NCI-H226 (cell line): ENCODE results near the gene GNAI1.

Experiments used
- DNase-seq: peaks from one replicate; pipeline ENCODE4 v3.0.0-alpha.2; 2015

GNAI1 gene

DNA sequence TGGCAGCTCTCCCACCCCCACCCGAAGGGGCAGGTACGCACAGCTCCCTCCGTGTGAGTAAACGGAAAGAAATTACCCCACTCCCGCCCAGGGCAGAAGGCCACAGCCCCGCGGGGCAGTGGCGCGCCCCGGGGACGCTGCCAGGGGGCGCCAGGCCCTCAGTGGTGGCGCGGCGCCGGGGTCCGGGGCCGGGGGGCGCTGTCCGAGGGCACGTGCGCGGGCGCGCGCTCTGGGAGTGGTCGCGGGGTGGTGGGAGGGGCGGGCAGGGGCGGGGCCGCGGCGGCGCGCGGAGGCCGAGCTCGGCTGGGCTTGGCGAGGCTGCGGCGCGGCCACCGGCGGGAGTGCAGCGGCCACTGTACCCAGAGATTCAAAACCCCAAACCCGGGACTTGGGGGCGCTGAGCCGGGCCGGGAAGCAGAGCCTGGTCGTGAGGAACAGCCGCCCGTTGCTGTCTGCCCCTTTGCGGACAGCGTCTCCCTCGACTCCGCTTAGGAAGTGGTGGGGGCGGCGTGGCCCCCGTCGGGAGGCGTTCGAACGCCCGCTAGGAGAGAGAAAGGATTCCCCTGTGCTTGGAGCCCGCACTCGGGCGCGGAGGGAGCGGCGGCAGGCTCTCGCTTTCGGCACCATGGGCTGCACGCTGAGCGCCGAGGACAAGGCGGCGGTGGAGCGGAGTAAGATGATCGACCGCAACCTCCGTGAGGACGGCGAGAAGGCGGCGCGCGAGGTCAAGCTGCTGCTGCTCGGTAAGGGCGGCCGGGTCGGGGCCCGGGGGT lies at the start of gene GNAI1:
Gene GNAI1 (plus strand): TSS at position 296 of the 773 bp plus-strand sequence. CDS start 330 bp downstream, at position 626.
- DNase-seq, result peak; percentile 93

DNA sequence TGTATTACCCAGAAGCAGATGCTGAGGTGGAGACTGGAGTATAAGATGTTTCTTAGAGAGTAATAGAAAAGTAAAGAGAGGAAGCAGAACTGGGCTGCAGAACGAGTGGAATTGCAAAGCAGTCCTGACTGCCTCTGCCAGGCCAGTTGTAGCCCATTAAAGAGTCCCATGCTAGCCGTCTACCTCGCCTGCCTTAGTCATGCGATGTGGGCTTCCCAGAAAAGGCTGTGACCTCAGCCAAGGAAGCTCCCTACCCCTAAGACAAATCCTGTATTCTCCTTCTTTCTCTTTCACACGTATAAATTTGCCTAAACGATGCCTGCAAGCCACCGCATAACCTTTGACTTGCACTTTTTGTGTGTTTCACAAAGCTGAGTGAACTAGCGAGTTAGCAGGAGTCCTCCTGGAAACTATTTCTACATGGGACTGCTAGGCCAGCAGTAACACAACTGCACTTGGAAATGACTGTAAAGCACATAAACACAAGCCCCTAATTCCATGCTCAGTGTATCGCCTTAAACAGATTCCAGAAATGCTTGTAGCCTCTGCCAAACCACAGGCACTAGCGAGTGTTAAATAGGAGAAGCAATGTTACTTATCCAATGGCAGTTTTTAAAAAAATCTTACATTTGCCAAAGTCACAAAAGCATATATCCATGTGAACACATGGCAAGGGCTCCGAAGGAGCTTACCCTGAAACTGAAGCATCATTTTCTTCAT lies 47.4 kb upstream of the GNAI1 start:
- DNase-seq, result peak; percentile 68

DNA sequence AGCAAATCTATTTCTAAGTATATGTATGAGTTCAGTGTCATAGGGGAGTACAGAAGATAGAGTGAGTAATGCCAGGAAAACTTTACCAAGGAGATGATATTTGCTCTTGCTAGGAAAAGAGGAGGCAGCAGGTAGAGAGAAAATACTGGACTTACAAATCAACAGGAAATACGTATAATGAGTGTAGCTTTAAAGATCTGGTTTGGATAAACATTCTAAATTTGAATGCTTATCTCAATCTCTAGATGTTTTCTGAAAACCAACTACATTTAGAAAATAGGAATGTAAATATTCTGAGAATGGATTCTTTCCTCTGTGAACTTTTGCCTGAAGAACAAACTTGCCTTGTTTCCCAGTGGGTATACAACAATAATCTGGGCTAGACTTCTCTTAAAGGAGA lies 46.9 kb upstream of the GNAI1 start:
- peak; percentile 65 for DNase-seq

DNA sequence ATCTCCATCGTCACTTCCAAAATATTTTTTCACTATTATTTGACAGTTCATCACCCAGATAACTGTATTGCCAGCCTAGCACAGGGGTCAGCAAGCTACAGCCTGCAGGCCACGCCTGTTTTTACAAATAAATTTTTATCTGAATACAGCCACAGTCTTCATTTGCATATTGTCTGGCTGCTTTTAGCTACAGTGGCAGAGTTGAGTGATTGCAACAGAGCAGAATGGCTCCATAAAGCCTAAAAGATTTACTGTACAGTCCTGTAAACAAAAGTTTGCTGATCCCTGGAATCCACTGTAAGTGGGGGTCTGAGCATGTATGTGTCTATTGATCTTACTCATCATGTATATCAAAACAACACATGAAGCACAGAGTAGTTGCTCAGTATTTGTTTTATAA lies 45.9 kb upstream of the GNAI1 start:
- no peak for DNase-seq

DNA sequence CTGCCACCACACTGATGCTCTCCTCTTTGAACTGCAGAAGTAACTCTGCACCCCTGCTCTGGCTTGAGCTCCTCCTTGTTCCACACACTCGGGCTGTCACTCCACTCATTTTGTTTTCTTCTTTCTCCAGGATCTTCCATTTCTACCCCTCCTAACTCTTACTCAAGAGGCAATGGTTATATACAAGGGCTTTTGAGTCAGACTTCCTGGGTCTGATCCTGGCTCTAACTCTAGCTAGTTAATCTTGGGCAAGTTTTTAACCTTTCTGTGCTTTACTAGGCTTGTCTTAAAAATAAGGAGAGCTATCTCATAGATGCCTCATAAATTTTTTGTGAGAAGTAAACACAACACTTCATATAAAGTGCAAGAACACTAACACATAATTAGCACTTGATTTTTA lies 45.3 kb upstream of the GNAI1 start:
- peak; percentile 42 for DNase-seq

DNA sequence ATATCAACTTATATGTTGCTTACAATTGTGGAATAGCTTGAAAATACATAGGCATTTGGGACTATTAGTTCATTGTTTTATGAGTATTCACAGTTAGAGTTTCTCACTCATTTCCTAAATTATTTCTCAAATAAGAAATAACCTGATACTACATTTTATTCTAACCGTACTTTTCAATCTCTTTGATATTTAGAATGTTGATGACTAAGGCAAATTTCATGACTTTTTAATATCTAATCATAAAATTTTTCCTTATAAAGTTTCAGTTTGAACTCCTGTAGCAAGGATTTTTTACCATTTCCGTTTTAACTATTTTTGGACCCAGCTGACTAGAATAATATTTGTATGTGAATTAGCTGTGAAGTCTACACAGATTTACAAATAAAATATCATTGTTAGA lies 41.3 kb upstream of the GNAI1 start:
- DNase-seq, result no peak

DNA sequence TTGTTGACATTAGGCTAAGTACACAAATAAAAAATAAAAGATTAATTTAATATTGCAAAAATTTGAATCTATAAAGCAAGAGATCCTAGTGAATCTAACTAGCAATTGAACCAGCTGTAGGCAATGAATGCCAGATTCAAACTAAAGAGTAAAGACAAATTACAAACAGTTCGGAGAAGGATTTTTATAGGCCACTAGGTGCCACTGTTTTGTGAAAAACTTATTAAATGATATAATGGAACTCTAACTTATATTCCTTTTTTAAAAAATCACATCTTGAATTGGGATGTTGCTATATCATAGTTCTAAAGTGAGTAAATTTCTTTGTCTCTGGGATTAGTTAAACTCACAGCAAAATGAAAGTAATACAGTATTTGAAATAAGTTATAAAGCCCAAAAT lies 39.1 kb upstream of the GNAI1 start:
- no peak for DNase-seq

DNA sequence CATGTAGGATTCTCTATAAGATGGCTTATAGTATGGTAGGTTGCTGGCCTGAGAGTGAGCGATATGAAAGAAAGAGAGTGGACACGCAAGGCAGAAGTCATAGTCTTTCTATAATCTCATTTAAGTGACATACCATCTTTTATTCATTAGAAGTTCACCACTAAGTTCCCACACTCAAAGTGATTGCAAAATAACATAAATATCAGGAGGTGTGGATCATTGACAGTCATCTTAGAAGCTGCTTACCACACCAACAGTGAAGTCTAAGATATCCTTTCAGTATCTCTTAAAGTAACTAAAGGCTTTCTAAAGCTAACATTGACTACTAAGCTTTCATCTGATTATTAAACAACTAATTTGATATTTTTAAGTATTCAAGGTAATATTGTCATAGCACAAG lies 36.9 kb upstream of the GNAI1 start:
- DNase-seq, result no peak

DNA sequence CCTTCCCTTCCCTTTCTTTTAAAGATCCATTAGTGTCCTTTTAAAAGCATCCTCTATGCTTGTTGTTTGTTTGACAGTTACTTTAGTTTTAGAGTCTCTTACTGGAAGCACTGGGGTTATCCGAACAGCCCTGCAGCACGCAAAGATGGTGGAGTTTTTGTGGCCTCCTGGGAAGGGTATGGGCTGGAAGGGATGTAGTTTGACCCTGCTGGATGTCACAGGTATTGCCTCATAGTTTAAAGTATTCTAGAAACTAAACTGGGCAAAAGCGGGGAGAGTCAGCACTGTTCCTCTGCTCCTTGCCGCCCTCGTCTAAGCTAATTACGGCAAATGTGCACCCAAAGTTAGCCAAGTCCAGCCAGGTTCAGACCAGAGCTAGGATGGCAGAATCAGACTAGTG lies 35.8 kb upstream of the GNAI1 start:
- no peak for DNase-seq

DNA sequence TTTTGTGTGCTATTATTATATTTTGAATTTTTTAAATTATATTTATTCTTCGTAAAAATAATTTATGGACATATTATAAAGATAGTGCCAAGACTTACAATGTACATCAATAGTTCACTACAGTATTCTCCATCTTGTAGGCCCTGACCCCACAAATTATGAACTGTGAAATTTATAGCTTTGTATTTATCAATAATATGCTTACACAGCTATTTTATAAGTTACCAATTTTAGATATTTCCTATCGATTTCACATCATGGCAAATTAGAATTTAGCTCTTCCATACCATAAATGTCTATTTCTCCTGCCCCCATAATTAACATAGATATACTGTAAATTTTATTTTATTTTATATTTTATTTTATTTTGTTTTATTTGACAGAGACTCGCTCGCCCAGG lies 34.4 kb upstream of the GNAI1 start:
- no peak for DNase-seq

DNA sequence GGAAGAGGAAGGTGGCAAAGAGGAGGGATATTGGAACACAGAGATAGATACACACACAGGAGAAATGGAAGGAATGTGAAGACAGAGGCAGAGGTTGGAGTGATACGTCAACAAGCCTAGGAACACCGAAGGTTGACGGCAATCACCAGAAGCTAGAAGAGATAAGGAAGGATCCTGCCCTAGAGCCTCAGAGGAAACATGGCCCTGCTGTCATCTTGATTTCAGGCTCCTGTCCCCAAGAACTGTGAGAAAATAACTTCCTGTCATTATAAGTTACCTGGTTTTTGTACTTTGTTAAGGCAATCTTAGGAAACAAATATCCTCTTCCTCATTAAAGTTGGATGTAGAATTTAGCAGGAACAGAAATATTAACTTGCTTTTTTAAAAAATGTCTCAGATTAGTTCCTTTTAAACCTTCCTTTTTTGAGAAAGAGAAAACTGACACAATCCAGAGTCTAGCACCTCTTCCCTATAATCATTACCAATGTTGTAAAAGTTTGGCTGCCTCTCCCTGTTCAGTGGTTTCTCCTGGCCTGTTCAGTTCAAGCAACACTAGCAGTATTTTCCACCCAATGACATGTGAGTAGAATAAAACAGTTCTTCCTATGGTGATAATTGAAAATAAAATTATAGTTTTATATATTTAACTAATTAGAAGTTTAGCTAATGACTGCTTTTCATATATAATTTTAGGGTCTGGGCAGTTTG lies 28.8 kb upstream of the GNAI1 start:
- no peak for DNase-seq

DNA sequence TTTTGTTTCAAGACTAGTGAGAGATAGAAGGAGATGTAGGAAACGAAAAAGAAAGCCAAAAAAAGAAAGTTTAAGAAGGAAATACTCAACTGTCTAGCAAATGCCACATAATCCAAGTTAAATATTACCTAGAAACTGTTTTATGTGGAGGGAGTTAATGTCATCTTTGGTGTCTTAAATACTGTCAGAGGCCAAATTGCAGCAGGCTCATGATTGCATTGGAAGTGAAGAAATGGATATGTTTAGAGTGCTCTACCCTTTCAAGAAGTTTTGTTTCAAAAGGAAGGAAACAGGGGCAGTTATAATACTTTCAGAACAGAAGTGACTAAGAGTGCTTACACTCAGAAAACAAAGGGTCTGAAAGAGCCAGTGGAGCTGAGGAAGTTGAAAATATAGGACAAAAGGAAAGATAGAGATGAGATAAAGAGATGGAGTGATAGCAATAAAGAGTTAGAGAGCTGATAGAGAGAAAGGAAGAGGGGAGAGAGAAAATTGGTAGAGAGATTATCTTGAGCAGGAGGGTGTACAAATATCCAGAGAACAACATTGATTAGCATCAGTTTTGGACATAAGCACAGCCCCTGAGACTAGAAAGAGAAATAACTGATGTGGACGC lies 28.0 kb upstream of the GNAI1 start:
- no peak for DNase-seq

DNA sequence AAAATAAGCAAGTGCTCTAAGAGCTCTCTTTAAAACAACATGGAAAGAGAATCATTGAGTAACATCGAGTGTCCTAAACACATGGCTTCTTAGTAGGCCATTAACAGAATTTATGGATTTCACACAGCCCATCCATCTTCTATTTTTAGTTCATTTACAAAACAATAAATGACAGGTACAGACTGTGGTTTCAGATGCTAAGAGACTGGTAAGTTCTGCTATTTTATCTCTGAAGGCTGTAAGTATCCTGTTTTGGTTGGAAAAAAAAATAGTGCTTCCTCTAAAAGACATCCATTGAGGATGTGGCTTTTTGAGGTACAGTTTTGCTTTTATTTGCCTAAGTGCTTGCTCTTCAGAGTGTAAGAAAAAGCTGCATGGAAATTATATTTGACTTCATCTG lies 27.4 kb upstream of the GNAI1 start:
- no peak for DNase-seq

DNA sequence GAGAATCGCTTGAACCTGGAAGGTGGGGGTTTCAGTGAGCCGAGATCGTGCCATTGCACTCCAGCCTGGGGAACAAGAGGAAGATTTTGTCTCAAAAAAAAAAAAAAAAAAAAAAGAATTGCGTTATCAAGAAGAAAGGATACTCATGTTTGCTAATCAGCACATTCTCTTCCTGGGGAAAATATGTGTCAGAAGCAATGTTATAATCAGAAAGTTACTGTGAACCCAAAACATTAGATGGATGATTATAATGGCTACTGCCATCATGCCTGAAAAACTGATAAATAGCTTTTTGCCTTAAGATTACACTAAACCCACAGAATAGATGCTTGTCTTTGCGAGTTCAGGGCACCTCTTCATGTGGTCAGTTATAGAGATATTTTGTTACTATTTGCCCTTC lies 24.3 kb upstream of the GNAI1 start:
- DNase-seq, result no peak

DNA sequence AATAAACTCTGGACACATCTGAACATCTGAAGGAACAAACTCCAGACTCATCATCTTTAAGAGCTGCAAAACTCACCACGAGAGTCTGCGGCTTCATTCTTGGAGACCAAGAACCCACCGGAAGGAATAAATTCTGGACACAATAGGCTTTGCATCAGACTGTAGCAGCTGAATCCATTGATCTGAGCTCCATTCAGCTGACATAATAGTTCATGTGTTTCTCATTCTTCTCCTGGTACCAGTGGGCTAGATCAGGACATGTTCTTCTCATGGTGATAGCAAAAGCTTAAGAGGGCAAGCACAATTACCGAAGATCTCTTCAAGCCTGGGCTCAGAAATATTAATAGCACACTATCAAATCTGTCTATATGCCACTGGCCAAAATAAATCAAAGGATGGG lies 20.5 kb upstream of the GNAI1 start:
- DNase-seq, result no peak

DNA sequence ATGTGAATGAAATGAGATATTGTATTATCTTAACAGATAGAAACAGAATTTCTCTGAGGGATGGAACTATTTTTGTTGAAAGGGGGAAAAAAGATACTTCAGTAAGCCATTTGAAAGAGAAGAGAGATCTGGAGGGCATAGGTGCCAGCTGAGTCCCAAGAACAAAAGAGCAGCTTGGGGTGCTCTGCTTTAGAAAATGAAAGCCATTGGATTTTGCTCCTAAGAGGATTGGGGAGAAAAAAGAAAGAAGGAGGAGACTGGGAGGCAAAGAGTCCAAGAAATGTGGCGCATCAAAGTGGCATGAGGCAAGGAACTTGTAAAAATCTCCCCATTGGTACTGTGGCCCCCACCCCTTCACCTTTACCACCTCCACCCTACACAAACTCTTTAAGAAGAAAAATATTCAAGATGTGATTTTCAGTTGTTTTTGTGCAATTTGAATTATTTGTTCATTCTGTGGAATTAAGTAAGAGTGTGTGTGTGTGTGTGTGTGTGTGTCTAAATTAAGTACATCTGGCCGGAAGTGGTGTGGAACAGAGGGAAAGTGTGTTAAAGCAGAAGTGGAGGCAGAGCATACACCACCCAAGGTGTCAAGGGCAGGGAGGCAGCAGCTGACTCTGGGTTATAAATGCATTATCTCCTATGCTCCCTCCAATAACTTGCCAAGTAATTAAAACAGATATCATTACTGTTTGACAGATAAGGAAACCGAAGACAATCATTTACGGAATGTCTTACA lies 9.9 kb upstream of the GNAI1 start:
- DNase-seq, result no peak

DNA sequence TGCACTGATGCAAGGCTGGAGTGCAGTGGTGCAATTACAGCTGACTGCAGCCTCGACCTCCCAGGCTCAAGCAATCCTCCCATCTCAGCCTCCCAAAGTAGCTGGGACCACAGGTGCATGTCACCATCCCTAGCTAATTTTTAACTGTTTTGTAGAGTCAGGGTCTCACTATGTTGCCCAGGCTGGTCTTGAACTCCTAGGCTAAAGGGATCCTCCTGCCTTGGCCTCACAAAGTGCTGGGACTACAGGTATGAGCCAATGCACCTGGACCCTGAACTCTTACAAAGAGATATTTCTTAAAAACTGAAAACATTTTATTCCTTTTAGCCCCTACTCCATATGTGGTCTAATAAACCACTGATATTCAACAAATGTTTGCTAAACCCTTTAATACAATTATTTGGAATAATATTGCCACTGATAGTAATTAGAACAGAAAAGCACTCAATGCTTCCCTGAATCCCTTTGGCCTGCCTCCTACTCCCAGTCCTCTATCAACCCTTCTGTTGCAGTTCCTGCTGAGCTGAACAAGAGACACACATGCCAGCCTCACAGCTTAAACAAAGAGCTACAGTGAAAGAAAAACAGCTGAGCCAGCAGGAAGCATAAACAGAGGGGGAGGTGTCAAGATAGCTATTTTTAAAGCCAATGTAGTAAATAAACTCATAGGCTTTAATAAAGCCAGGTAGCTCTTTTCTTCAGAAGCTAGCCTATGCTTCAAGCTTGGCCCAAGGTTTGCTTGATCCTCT lies 7.0 kb upstream of the GNAI1 start:
- no peak for DNase-seq

DNA sequence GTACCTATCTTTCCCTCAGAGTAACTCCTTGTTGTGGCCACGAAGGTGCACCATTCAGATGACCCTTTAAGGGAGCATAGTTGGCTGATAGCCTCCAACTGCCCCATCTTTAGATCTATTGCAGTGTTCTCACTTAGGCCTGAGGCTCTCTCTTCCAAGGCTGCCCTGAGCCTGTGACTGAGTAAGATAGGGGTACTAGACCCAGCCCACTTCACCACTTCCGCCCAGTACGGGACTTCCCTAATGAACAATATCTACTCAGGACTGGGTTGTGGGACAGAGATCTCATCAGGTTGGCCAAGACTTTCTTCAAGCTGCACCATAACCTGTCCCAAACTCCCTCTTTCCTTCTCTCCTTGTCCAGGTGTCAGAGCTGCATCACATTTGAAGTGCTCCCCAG lies 5.7 kb upstream of the GNAI1 start:
- DNase-seq, result no peak

DNA sequence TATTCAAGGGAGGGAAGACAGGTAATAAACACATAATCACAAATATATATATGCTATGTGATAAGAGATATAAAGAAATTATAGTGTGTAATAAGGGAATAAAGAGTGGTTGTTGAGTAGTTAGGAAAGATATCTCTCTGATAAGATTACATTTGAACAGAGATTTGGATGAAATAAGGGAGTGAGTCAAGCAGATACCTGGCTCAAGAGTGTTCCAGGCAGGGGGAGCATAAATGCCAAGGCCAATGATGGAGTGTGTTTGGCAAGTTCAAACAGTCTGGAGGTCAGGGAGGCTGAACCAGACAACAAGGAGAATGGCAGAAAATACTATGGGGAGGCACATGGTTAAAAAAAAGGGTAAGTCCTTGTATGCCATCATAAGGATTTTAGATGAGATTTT lies 4.8 kb upstream of the GNAI1 start:
- peak; percentile 27 for DNase-seq

DNA sequence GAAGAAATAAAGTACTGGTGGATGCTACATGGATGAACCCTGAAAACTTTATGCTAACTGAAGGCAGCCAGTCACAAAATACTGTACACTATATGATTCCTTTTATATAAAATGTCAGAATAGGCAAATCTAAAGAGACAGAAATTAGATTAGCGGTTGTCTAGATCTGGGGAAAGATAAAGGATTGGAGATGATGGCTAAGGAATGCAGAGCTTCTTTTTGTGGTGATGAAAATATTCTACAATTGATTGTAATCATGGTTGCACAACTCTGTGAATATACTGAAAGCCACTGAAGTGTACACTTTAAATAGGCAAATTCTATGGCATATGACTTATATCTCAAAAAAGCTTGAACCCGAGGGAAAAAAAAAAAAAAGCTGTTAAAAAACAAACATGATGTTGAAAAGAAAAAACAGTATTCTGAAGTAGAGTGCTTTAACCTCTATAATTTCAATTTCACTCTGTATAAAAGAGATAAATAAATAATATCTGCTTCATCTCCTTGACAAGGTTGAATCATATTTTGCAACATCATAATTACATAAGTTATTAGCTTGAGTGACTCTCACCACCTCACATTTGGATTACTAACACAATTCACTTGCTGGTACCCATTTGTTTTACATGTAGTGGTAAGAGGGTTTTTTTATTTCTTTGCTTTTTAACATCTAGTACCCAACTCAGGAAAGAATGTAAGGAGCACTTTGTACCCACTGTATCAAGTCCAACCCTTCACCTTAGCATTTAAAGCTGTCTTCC lies 2.8 kb upstream of the GNAI1 start:
- no peak for DNase-seq

DNA sequence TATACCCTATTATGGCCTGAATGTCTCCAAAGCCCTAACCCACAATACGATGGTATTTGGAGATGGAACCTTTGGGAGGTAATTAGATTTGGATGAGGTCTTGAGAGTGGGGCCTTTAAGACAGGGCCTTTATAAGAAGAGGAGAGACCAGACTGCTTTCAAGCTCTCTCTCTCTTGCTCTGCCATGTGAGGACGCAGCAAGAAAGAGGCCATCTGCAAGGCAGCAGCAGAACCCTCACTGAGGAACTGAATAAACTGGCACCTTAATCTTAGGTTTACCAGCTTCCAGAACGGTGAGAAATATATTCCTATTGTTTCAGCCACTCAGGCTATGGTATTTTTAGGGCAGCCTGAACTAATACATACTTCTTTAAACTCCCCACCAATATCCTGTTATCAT lies 2.0 kb upstream of the GNAI1 start:
- no peak for DNase-seq
